ENCODE data around the gene TMEM167B. TPM values are rescaled to one million over a fixed set of nuclear protein-coding genes. Genes with fewer than 3 reads are reported as not detected.

TMEM167B gene
- total and polyA plus RNA-seq, 4 donors, result 5.4 to 15.4 (median 13.2) TPM

- Histone ChIP-seq H3K27me3 (ENCODE audit: control insufficient read depth in 4 of 4, insufficient read depth in 4 of 4, low read length in 3 of 4) (peaks cover 0 to 3% (median 1%) of the 10 kb centered on the region in 4 donors), H3K27ac (ENCODE audit: low read depth in 1 of 2, low read length in 2 of 2) (no peak overlapping the region), H3K4me1 (ENCODE audit: control insufficient read depth in 4 of 4, insufficient read depth in 4 of 4, low read length in 3 of 4) (peaks cover 2 to 22% (median 13%) of the 10 kb centered on the region in 4 donors), H3K4me3 (ENCODE audit: low read depth in 1 of 3, low read length in 3 of 3) (no peak overlapping the region), H3K9ac (ENCODE audit: low read depth in 1 of 2, low read length in 2 of 2) (no peak overlapping the region), H3K9me3 (ENCODE audit: control insufficient read depth in 4 of 4, low read length in 3 of 4) (no peaks in the 10 kb centered on the region), H3K36me3 (ENCODE audit: control insufficient read depth in 4 of 4, insufficient read depth in 3 of 4, low read depth in 1 of 4, low read length in 3 of 4) (no peaks in the 10 kb centered on the region)
- DNase-seq (ENCODE audit: low spot score), result no peak
- WGBS, result 29% methylated on average over 10 of the region's 10 CpGs
- TF ChIP-seq RAD21 (IDR thresholded peaks at IDR 0.05) (peak; percentile 62 to 73), YY1 (IDR thresholded peaks at IDR 0.05) (no peak), CTCF (IDR thresholded peaks at IDR 0.05; ENCODE audit: low read depth, low read length, missing input control) (peak; percentile 33)
These were observed 21.6 kb downstream of the TMEM167B start for GRCh38 chr1:109112056-109112651.

GRCh38 chr1:109112652-109113285, 22.2 kb downstream of the TMEM167B start:
- no peaks in the 10 kb centered on the region for H3K9me3 ChIP-seq (ENCODE audit: control insufficient read depth in 4 of 4, low read length in 3 of 4)
- 10% methylated on average over 31 of the region's 31 CpGs for WGBS
- H3K9ac ChIP-seq (ENCODE audit: low read depth in 1 of 2, low read length in 2 of 2), result no peak overlapping the region

More at GRCh38 chr1:109112652-109113285, 22.2 kb downstream of the TMEM167B start:
- TF ChIP-seq RXRA (IDR thresholded peaks at IDR 0.05) (no peak), HNF4G (IDR thresholded peaks at IDR 0.05) (no peak), EGR1 (IDR thresholded peaks at IDR 0.05; ENCODE audit: low read depth in 2 of 2) (no peak), GABPA (IDR thresholded peaks at IDR 0.05 in 1 of 2, conservative IDR thresholded peaks at IDR 0.05 in 1 of 2) (no peak), FOXA1 (IDR thresholded peaks at IDR 0.05) (no peak), TAF1 (conservative IDR thresholded peaks at IDR 0.05) (no peak), MAX (IDR thresholded peaks at IDR 0.05) (no peak), CTCF (IDR thresholded peaks at IDR 0.05; ENCODE audit: low read depth, low read length, missing input control) (peak; percentile 94), FOXA2 (IDR thresholded peaks at IDR 0.05) (no peak), JUND (IDR thresholded peaks at IDR 0.05) (no peak), RAD21 (IDR thresholded peaks at IDR 0.05) (peak; percentile 84 to 91), YY1 (IDR thresholded peaks at IDR 0.05) (no peak), ATF3 (IDR thresholded peaks at IDR 0.05) (no peak), SP1 (IDR thresholded peaks at IDR 0.05) (no peak)
- Histone ChIP-seq H3K36me3 (ENCODE audit: control insufficient read depth in 4 of 4, insufficient read depth in 3 of 4, low read depth in 1 of 4, low read length in 3 of 4) (no peaks in the 10 kb centered on the region), H3K27ac (ENCODE audit: low read depth in 1 of 2, low read length in 2 of 2) (no peak overlapping the region), H3K4me3 (ENCODE audit: low read depth in 1 of 3, low read length in 3 of 3) (peak overlapping the region in 2 of 3 donors; percentile 15 to 30), H3K27me3 (ENCODE audit: control insufficient read depth in 4 of 4, insufficient read depth in 4 of 4, low read length in 3 of 4) (peaks cover 0 to 3% (median 1%) of the 10 kb centered on the region in 4 donors), H3K4me1 (ENCODE audit: control insufficient read depth in 4 of 4, insufficient read depth in 4 of 4, low read length in 3 of 4) (peaks cover 2 to 22% (median 13%) of the 10 kb centered on the region in 4 donors)
- peak; percentile 91 for DNase-seq (ENCODE audit: low spot score)

All from liver (tissue), 9 donors.